GM18907 (cell line): ENCODE measurements around the gene RALY.

Source experiments
- ATAC-seq: cut with Tn5 transposase; IDR thresholded peaks from one replicate; pipeline ENCODE4 v1.9.1; 2021; ENCODE audit warnings: mild to moderate bottlenecking, moderate library complexity; ENCODE audit not compliant: unreplicated experiment

The RALY gene

DNA sequence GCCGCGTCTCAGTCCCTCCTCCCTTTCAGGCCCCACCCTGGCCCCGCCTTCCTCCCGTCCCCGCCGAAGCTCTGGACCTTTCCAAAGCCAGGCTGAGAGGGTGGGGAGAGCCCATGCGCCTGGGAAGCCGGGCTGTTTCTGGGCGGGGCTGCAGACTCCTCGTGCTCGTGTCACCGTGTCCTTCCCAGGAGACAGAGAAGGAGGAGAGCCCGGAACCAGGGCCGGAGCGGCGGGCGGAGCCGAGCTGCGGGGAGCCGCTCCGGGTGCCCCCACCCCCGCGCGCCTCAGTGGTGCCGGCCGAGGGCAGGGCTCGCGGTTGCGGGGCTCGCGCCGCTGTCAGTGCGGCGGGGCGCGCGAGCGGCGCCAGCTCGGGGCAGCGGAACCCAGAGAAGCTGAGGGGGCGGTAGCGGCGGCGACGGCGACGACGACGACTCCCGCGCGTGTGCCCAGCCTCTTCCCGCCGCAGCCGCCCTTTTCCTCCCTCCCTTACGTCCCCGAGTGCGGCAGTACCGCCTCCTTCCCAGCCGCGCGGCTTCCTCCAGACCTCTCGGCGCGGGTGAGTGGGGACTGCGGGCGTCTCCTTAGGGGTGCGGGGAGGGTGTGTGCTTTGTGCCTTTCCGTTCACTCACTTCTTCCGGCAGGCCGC, at the start of gene RALY:
Gene RALY, plus strand, starts transcription at position 336 of the 646 bp plus-strand sequence. CDS start 78,164 bp downstream, outside the sequence.
- peak; percentile 70 for ATAC-seq

DNA sequence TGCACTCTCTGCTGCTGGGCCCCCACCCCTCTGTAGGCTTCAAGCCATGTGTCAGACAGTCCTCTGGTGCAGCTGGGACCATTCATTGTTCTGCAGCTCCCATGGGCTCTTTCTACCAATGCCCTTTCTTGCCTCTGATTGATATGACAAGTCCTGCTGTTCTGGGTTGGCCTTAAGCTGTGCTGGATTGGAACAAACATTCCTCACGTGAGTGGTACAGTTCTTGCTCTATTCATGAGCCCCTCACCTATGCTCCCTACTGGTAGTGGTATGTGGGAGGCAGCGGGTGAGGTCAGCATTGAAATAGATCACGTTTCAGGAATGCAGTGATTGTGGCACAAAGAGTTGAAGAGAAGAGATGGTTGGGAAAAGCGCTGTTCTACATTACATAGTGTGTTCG, 48.8 kb upstream of the RALY start:
- ATAC-seq: no peak

DNA sequence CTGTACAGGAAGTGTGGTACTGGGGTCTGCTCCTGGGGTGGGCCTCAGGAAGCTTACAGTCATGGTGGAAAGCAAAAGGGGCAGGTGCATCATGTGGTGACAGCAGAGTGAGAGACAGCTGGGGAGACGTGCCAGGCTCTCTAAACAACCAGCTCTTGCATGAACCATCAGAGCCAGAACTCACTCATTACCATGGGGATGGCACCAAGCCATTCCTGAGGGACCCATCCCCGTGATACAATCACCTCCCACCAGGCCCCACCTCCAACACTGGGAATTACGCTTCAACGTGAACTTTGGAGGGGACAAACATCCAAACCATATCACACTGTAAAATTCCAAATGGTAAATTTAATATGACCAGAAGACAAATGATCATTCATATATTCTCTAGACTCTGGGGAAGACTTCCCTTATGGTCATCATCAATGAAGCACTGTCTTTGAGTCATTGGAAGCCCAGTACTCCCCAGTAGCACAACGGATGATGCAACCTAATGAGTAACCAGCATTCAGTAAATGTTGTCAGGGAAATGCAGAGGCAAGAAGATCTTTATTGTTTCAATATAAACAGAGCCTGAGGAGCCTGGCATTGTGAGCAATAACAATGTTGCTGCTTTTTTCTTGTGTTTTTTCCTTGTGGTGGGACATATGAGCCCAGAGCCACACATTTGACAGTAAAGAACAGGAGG, 48.2 kb upstream of the RALY start:
- no peak for ATAC-seq

DNA sequence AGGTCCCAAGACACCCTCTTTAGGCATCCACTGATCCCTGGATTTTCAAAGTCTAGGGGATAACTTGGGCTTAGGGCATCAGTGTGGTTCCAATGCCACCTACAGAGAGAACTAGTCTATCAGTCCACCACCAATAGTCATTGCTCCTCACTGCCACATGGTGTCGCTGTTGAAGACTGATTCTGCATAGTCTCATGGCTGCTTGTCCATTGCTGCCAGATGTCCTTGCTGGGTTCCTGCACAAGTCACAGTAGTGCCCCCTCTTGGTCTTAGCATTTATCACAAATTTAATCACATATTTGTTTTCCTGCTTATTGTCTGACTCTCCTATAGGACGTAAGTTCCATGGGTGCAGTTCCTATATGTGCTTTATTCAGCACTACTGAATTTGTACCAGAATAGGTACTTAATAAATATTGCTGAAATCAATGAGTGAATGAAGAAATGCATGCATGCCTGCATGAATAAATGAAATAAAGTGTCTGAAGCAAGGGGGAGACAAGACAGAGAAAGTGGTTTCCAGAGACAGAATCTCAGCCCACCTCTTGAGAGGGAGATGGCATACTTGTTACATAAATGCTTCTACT, 45.9 kb upstream of the RALY start:
- ATAC-seq: no peak

- no peak for ATAC-seq
These were observed 45.2 kb upstream of the RALY start for GRCh38 chr20:33948480-33948879.

GRCh38 chr20:33951171-33951570, 42.5 kb upstream of the RALY start:
- no peak for ATAC-seq

GRCh38 chr20:33954504-33954903, 39.2 kb upstream of the RALY start:
- ATAC-seq: no peak

GRCh38 chr20:33963751-33964150, 30.0 kb upstream of the RALY start:
- ATAC-seq: no peak

GRCh38 chr20:33964441-33964840, 29.3 kb upstream of the RALY start:
- no peak for ATAC-seq

GRCh38 chr20:33967126-33967525, 26.6 kb upstream of the RALY start:
- ATAC-seq: no peak

- ATAC-seq: no peak
These were observed 24.1 kb upstream of the RALY start for GRCh38 chr20:33969563-33969962.

- no peak for ATAC-seq
These were observed 23.5 kb upstream of the RALY start for GRCh38 chr20:33970229-33970628.

GRCh38 chr20:33971147-33971975, 22.4 kb upstream of the RALY start:
- ATAC-seq: no peak

- ATAC-seq: no peak
These were observed 16.8 kb upstream of the RALY start for GRCh38 chr20:33976959-33977358.

DNA sequence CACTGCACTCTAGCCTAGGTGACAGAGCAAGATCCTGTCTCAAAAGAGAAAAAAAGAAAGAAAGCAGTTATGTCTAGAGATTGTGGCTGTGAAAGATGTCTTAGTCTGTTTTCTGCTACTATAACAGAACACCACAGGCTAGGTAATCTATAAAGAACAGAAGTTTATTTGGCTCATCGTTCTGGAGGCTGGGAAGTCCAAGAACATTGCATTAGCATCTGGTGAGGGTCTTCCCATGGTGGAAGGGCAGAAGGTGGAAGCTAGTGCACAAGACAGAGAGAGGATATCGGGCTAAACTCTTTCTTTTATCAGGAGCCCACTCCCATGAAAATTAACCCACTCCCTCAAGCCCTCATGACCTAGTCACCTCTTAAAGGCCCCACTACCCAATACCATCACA, 16.2 kb upstream of the RALY start:
- ATAC-seq: no peak

DNA sequence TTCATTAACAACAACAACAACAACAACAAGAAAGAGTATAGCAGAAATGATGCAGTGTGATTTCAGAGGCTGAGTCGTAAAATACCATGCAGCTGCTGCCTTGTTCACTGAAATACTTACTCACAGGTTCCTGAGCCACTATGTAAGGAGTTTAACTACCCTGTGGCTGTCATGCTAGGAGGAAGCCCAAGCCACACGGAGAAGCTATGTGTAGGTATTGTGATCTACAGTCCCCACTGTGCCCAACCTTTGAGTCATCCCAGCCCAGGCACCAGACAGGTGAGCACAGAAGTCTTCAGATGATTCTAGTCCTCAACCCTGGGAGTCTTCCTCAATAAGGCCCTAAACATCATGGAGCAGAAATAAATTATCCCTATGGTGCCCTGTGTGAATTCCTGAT, 14.6 kb upstream of the RALY start:
- no peak for ATAC-seq

- no peak for ATAC-seq
These were observed 12.4 kb upstream of the RALY start for GRCh38 chr20:33981347-33981746.

DNA sequence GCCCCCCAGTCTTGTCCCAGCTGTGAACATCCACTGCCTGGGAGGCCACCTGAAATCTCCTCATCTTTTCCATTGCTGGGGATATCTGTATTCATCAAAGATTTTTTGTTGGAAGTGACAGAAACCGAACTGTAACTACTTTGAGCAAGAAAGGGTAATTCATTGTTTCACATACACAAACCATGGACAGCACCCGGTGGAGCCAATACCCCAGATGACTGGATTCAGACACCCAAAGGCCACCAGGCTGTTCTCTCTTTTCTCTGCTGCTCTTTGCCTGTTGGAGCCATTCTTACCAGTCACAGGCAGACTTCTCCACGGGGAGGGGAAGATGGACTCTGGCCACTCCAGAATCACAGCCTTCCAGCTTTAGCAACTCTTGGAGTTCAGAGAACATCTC, 11.7 kb upstream of the RALY start:
- ATAC-seq: no peak

DNA sequence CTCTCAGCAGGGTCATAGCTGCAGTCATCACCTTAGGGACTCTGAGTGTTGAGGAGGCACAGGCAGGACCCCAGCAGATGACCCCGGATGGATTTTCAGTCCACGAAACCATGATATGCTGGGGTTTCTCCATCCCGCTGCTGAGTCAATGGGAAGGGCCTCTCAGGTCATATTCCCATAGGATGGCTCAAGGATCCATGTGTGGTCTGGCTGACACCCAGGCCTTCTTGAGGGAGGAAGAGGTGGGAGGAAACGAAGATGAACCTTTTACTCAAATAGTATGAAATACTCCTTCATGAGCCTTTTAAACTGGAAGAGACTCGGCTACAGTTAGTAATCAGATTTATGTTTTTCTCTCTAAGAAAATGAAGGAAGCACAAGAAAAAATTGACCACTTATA, 10.3 kb upstream of the RALY start:
- no peak for ATAC-seq

GRCh38 chr20:33984182-33984719, 9.5 kb upstream of the RALY start:
- no peak for ATAC-seq

GRCh38 chr20:33985280-33985679, 8.4 kb upstream of the RALY start:
- no peak for ATAC-seq
